Transverse colon (tissue), 4 donors: Measurements from ENCODE around the gene NRIP2.

Experiments
- CTCF ChIP-seq, 5 experiments: fragments of 200-600 bp in 3 of 5; fragments of 450-650 bp in 2 of 5; sonication (generic) in 3 of 5; IDR thresholded peaks; 1 replicate in 2 of 5; 2 replicates in 3 of 5; pipeline ENCODE4 v1.5.1; 2016 to 2017; ENCODE audit warnings: antibody characterized with exemption in 5 of 5, inconsistent platforms in 3 of 5, mild to moderate bottlenecking in 2 of 5, moderate library complexity in 1 of 5
- EP300 ChIP-seq: sonication (generic); formaldehyde crosslinking; IDR thresholded peaks from one replicate; pipeline ENCODE4 v1.6.1; 2017; ENCODE audit warnings: antibody characterized with exemption, low read depth
- POLR2A ChIP-seq: fragments of 450-650 bp; IDR thresholded peaks from one replicate; pipeline ENCODE4 v1.6.1; 2016; ENCODE audit warnings: antibody characterized with exemption, mild to moderate bottlenecking, moderate library complexity
- POLR2AphosphoS5 ChIP-seq, 3 donors: sonication (generic); formaldehyde crosslinking; IDR thresholded peaks; one replicate each; pipeline ENCODE4 v1.6.1; 2016; ENCODE audit warnings: antibody characterized with exemption in 3 of 3

- TF ChIP-seq POLR2A (no peak), CTCF (IDR thresholded peaks at IDR 0.05) (no peak), EP300 (no peak), POLR2AphosphoS5 (IDR thresholded peaks at IDR 0.05) (no peak)
Measured at GRCh38 chr12:2829275-2829674, 5.6 kb downstream of the NRIP2 start.
